GM08714 (cell line): Measurements from ENCODE around the gene LRRC49.
"Not testable (repeated sequence)": the region's sequence is repeated elsewhere in the genome, so short reads cannot be mapped to it uniquely, and the experiment has no call there.

ENCODE experiments used
- H3K4me3 ChIP-seq: fragments of 200-500 bp; sonication (Bioruptor generic); 2 replicates; pipeline ENCODE4 v1.5.1; 2014; ENCODE audit warnings: mild to moderate bottlenecking, low read length, inconsistent platforms
- ZNF274 ChIP-seq: IDR thresholded peaks from 2 replicates; pipeline ENCODE4 v1.6.1; 2012; ENCODE audit warnings: mild to moderate bottlenecking, low read depth, low read length

LRRC49 gene

GRCh38 chr15:70931821-70932220 is 39.2 kb downstream of the LRRC49 start:
- TF ChIP-seq ZNF274: no peak

GRCh38 chr15:70932397-70932796 is 39.8 kb downstream of the LRRC49 start:
- no peak for TF ChIP-seq ZNF274
- no peak overlapping the region for H3K4me3 ChIP-seq

More at GRCh38 chr15:70931821-70932220, 39.2 kb downstream of the LRRC49 start:
- no peak overlapping the region for H3K4me3 ChIP-seq

GRCh38 chr15:70933411-70933810 is 40.8 kb downstream of the LRRC49 start:
- H3K4me3 ChIP-seq: no peak overlapping the region
- no peak for TF ChIP-seq ZNF274

DNA sequence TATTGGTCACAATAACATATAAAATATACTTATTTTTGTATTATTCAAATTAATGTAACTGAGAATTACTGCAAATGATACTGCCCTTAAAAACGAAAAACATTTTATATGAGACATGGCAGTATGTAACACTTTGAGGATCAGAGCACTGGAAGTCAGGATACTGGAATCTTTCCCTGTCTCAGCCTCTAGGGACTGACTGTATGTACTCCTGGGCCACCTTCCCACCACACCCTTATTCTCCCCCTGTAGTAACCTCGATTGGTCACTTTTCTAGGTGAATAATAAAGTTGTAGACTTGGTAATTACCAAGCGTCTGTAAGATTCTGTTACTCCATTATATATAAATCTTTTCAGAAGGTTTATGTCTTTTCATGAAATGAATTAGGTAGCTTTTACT is 43.0 kb downstream of the LRRC49 start:
- no peak overlapping the region for H3K4me3 ChIP-seq
- no peak for TF ChIP-seq ZNF274

- no peak for TF ChIP-seq ZNF274
- no peak overlapping the region for H3K4me3 ChIP-seq
Observed at GRCh38 chr15:70936326-70936725, 43.7 kb downstream of the LRRC49 start.

GRCh38 chr15:70943285-70943684 is 50.7 kb downstream of the LRRC49 start:
- H3K4me3 ChIP-seq: not testable (repeated sequence)

DNA sequence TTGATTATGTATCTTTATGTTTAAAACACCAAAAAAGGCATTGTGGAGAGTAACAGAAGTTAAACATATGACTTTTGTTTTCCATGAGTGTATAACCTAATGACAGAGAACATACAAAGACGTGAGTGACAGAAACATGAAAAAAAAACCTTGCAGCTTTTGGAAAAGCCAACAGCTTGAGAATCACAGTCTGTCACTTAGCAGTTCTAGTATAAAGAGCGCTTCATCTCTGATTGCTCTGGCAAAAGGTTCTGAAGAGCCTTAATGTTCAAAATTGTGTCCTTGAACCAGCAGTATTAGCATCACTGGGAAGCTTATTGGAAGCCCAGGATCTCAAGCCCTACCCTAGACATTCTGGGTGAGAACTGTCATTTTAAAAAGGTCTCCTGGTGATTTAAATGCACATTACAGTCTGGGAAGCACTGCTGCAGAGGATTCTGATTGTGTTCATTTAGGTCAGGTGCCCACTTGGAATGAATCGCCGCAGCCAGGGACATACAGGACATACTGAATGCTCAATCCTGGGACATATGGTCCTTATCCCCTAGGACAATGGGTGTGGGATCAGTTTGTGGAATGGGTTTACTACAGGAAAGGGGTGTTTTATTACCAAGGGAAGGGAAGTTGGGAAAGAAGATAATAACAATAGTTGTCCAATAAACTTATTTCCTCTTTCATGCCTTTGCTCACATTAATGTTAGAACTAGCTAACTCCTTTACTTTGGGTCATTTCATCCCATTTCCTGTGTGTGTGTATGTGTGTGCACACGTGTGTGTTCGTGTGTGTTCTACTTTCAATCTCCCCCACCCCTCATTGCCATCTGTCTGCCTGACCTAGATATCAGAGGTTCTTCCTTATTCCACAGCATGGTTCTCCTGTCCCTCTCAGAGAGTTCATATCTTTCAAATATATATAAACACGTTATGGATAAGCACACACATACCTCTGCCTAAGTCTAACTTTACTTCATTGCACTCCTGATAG is 55.0 kb downstream of the LRRC49 start:
- no peak for TF ChIP-seq ZNF274
- no peak overlapping the region for H3K4me3 ChIP-seq

DNA sequence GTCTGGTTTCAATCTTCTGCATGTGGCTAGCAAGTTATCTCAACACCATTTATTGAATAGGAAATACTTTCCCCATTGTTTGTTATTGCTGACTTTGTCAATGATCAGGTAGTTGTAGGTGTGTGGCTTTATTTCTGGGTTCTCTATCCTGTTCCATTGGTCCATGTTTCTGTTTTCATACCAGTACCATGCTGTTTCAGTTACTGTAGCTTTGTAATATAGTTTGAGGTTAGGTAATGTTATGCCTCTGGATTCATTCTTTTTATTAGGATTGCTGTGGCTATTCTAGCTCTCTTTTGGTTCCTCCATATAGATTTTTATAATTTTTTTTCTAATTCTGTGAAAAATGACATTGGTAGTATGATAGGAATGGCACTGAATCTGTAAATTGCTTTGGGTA is 58.3 kb downstream of the LRRC49 start:
- H3K4me3 ChIP-seq: no peak overlapping the region
- TF ChIP-seq ZNF274: no peak

DNA sequence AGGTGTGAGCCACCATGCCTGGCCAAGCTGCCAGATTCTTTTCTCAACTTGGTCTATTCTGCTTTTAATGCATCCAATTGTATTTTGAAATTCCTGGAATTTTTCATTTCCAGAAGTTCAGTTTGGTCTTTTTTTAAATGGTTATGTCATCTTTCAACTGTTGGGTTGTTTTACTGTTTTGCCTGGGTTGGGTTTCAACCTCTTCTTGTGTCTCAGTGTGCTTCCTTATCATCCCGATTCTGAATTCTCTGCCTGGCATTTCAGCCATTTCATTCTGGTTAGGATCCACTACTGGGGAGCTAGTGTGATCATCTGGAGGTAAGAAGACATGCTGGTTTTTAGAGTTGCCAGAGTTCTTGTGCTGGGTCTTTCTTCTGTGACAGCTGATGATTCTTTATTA is 61.5 kb downstream of the LRRC49 start:
- no peak overlapping the region for H3K4me3 ChIP-seq
- no peak for TF ChIP-seq ZNF274

DNA sequence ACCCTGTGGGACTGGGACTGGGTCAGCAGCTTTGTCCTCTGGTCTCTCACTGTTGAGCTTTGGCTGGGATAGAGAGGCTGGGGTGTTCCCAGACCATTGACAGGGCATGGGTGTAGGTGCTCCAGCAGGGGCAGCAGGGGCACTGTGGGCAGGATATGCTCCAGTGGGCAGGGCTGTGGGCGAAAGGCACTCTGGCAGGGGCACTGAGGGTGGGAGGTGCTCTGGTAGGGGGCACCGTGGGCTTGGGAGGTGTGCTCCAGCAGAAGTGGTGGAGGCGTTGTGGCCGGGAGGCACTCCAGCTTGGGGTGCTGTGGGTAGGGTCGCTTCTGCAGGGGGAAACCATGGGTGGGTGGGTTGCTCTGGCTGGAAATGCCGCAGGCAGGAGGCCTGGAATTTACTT is 62.1 kb downstream of the LRRC49 start:
- no peak for TF ChIP-seq ZNF274
- H3K4me3 ChIP-seq: no peak overlapping the region

DNA sequence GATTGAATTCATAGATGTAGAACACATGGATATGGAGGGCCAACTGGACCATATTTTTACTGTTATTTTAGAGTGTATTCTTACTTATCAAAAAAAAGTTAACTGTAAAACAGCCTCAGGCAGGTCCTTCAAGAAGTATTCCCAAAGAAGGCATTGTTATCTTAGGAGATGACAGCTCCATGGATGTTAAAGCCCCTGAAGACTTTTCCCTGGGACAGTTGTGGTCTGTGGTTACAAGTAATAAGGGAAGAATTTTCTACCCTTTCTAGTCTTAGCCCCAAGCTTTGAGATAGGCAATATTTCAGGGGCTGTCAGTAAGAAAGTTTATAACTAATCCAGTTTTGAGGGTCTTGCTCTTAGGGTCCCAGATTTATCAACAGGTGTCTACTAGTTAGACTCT is 62.5 kb downstream of the LRRC49 start:
- no peak overlapping the region for H3K4me3 ChIP-seq
- TF ChIP-seq ZNF274: no peak

GRCh38 chr15:70956201-70956995 is 63.8 kb downstream of the LRRC49 start:
- no peak for TF ChIP-seq ZNF274
- no peak overlapping the region for H3K4me3 ChIP-seq

DNA sequence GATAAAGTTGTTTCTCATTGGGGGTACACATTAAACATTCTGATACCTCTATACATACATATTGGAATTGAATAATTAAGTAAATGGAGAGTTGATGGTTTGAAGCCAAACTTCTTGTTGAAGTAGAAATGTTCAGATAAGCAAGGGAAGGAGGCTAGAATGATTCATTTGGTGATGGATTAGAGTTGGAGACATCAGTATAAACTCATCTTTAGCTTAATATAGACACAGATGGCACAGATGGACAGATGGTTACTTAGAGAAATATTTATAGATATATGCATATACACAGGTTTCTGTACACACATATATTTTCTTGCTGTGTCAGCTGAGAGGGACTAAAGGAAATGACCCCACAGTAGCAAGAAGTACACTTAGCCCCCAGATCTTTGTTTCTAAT is 69.5 kb downstream of the LRRC49 start:
- no peak overlapping the region for H3K4me3 ChIP-seq

GRCh38 chr15:70963199-70963598 is 70.6 kb downstream of the LRRC49 start:
- H3K4me3 ChIP-seq: no peak overlapping the region
- TF ChIP-seq ZNF274: no peak

More for the DNA sequence above, 69.5 kb downstream of the LRRC49 start:
- no peak for TF ChIP-seq ZNF274

DNA sequence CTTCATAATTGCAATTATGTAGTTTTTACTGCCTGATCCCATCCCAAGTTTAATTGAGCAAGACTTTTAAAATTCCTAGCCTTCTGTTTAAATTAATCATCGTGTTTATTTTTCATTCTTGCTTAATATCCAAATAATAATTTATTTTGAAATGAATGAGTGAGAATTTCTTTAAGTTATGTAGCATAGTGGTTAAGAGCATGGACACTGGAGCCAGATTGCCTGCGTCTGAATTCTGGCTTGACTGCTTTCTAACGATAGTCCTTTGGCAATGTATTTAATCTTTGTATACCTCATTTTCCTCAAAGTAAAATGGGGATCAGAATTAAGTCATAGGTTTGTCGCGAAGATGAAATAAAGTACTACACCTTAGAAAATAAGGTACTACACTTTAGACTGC is 71.4 kb downstream of the LRRC49 start:
- no peak overlapping the region for H3K4me3 ChIP-seq
- TF ChIP-seq ZNF274: no peak
